HepG2 (cell line): Measurements from ENCODE around the gene COMT. TPM values are rescaled to one million over a fixed set of nuclear protein-coding genes. Genes with fewer than 3 reads are reported as not detected.

Source experiments
- EEA1 ChIP-seq: sonication (generic); formaldehyde crosslinking; IDR thresholded peaks from 2 replicates; pipeline ENCODE4 v1.5.1; 2020; ENCODE audit warnings: mild to moderate bottlenecking, missing genetic modification reagents, borderline replicate concordance
- FOSL1 ChIP-seq: sonication (generic); formaldehyde crosslinking; IDR thresholded peaks from 2 replicates; pipeline ENCODE4 v1.9.0; 2021; ENCODE audit warnings: missing genetic modification reagents, borderline replicate concordance
- KMT2A ChIP-seq: sonication (generic); formaldehyde crosslinking; IDR thresholded peaks from 2 replicates; pipeline ENCODE4 v1.4.0; 2020; ENCODE audit warnings: missing genetic modification reagents
- MXI1 ChIP-seq: IDR thresholded peaks from 3 replicates; pipeline ENCODE4 v1.6.1; 2012; ENCODE audit warnings: low read depth, low read length, inconsistent platforms, borderline replicate concordance
- SMARCE1 ChIP-seq: fragments of 450-650 bp; IDR thresholded peaks from 2 replicates; pipeline ENCODE4 v1.6.1; 2017; ENCODE audit warnings: borderline replicate concordance
- SP2 ChIP-seq: sonication (generic); formaldehyde crosslinking; IDR thresholded peaks from 2 replicates; pipeline ENCODE4 v1.5.1; 2020; ENCODE audit warnings: mild to moderate bottlenecking, missing genetic modification reagents
- TP53 ChIP-seq: sonication (generic); formaldehyde crosslinking; conservative IDR thresholded peaks from 2 replicates; pipeline ENCODE4 v1.4.0; 2020; ENCODE audit warnings: missing genetic modification reagents
- ZNF678 ChIP-seq: sonication (generic); formaldehyde crosslinking; IDR thresholded peaks from 2 replicates; pipeline ENCODE4 v1.4.0; 2020; ENCODE audit warnings: mild to moderate bottlenecking, missing genetic modification reagents
- ZSCAN21 ChIP-seq: sonication (generic); formaldehyde crosslinking; IDR thresholded peaks from 2 replicates; pipeline ENCODE4 v1.8.0; 2022; ENCODE audit warnings: mild to moderate bottlenecking, missing genetic modification reagents, moderate library complexity, borderline replicate concordance
- polyA plus RNA-seq, 8 experiments: library from polyadenylated mRNA; depleted of rRNA in 3 of 8; stranded (reverse) in 7 of 8; unstranded in 1 of 8; fragments of >200 nt; fragmentation: Illumina TruSeq in 4 of 8; extraction: Trizol in 4 of 8; gene quantifications; 2 replicates each; pipeline versions ENCODE4 v1.2.1 to v1.2.3, GENCODE V29; 2011 to 2016; ENCODE audit warnings: low read depth in 4 of 8, missing spikeins in 1 of 8, mixed read lengths in 1 of 8; ENCODE audit not compliant: insufficient read depth in 1 of 8
- total RNA-seq, 5 experiments: library from RNA; depleted of rRNA; stranded (reverse); fragments of >200 nt; fragmentation: Illumina TruSeq; extraction: Trizol; gene quantifications; 2 replicates each; pipeline ENCODE4 v1.2.3, GENCODE V29; 2016; ENCODE audit warnings: low read depth in 1 of 5
- TF ChIP-seq, protein P1 (sequence below): sonication (generic); formaldehyde crosslinking; IDR thresholded peaks from 2 replicates; pipeline ENCODE4 v1.8.1; 2023; ENCODE audit warnings: missing genetic modification reagents, inconsistent platforms, borderline replicate concordance
- TF ChIP-seq, protein P2 (sequence below): sonication (generic); formaldehyde crosslinking; IDR thresholded peaks from 2 replicates; pipeline ENCODE4 v1.4.0; 2020; ENCODE audit warnings: missing genetic modification reagents, borderline replicate concordance
- TF ChIP-seq, protein P3 (sequence below): sonication (generic); formaldehyde crosslinking; IDR thresholded peaks from 2 replicates; pipeline ENCODE4 v1.4.0; 2020; ENCODE audit warnings: low read depth, mild to moderate bottlenecking, missing genetic modification reagents
- TF ChIP-seq, protein P4 (sequence below): sonication (generic); formaldehyde crosslinking; IDR thresholded peaks from 2 replicates; pipeline ENCODE4 v1.5.0; 2020; ENCODE audit warnings: mild to moderate bottlenecking, missing genetic modification reagents
- TF ChIP-seq, protein P5 (sequence below): sonication (generic); formaldehyde crosslinking; IDR thresholded peaks from 2 replicates; pipeline ENCODE4 v1.9.0; 2022; ENCODE audit warnings: missing genetic modification reagents, mild to moderate bottlenecking, borderline replicate concordance
- TF ChIP-seq, protein P6 (sequence below): fragments of 450-650 bp; IDR thresholded peaks from 2 replicates; pipeline ENCODE4 v1.6.1; 2016

The COMT gene
- total and polyA plus RNA-seq, 2 of the 13 experiments (the other 11 are each of a cell fraction or from before 2014, with no cell fraction given): 156 to 162 TPM

DNA sequence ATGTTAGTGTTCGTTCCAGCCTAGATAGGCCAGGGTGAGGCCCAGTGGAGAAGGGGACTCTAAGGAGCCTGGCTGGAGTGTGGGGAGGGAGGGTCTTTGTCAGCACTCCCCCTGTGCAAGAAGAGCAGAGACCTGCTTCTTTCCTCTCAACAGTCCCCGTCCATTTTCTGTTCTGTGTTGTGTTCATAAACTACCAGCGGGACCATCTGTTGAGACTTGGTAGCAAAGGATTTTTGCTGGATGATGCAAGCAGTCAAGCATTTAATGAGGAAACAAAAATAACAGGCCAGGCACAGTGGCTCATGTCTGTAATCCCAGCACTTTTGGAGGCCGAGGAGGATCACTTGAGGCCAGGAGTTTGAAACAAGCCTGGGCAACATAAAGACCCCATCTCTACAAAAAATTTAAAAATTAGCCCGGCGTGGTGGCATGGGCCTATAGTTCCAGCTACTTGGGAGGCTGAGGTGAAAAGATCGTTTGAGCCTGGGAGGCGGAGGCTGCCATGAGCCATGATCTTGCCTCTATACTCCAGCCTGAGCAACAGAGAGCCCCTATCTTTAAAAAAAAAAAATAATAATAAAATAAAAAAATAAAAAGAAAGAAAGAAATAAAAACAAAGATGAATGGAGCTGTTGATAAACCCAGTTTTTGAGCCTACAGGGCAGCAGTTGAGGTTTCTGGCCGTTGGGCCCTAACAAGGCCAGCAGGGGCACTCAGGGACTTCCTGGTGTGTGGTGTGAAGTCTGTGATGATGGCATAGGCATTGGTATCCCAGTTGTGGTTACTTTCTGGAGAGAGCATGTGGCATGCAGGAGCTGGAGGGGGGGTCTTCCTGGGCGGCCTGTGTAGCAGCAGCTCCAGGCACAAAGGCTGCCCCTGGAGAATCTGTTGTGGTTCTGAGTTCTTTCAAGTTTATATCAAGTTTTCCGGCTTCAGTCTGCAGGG, 1.8 kb downstream of the COMT start (continued):
- TF ChIP-seq, protein P1, sequence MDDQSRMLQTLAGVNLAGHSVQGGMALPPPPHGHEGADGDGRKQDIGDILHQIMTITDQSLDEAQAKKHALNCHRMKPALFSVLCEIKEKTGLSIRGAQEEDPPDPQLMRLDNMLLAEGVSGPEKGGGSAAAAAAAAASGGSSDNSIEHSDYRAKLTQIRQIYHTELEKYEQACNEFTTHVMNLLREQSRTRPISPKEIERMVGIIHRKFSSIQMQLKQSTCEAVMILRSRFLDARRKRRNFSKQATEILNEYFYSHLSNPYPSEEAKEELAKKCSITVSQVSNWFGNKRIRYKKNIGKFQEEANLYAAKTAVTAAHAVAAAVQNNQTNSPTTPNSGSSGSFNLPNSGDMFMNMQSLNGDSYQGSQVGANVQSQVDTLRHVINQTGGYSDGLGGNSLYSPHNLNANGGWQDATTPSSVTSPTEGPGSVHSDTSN (CRISPR knock-in tag): no peak
- TF ChIP-seq, protein P2, sequence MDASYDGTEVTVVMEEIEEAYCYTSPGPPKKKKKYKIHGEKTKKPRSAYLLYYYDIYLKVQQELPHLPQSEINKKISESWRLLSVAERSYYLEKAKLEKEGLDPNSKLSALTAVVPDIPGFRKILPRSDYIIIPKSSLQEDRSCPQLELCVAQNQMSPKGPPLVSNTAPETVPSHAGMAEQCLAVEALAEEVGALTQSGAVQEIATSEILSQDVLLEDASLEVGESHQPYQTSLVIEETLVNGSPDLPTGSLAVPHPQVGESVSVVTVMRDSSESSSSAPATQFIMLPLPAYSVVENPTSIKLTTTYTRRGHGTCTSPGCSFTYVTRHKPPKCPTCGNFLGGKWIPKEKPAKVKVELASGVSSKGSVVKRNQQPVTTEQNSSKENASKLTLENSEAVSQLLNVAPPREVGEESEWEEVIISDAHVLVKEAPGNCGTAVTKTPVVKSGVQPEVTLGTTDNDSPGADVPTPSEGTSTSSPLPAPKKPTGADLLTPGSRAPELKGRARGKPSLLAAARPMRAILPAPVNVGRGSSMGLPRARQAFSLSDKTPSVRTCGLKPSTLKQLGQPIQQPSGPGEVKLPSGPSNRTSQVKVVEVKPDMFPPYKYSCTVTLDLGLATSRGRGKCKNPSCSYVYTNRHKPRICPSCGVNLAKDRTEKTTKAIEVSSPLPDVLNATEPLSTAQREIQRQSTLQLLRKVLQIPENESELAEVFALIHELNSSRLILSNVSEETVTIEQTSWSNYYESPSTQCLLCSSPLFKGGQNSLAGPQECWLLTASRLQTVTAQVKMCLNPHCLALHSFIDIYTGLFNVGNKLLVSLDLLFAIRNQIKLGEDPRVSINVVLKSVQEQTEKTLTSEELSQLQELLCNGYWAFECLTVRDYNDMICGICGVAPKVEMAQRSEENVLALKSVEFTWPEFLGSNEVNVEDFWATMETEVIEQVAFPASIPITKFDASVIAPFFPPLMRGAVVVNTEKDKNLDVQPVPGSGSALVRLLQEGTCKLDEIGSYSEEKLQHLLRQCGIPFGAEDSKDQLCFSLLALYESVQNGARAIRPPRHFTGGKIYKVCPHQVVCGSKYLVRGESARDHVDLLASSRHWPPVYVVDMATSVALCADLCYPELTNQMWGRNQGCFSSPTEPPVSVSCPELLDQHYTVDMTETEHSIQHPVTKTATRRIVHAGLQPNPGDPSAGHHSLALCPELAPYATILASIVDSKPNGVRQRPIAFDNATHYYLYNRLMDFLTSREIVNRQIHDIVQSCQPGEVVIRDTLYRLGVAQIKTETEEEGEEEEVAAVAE (CRISPR knock-in tag): no peak
- TF ChIP-seq, protein P3, sequence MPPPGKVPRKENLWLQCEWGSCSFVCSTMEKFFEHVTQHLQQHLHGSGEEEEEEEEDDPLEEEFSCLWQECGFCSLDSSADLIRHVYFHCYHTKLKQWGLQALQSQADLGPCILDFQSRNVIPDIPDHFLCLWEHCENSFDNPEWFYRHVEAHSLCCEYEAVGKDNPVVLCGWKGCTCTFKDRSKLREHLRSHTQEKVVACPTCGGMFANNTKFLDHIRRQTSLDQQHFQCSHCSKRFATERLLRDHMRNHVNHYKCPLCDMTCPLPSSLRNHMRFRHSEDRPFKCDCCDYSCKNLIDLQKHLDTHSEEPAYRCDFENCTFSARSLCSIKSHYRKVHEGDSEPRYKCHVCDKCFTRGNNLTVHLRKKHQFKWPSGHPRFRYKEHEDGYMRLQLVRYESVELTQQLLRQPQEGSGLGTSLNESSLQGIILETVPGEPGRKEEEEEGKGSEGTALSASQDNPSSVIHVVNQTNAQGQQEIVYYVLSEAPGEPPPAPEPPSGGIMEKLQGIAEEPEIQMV: no peak
- TF ChIP-seq SP2: no peak
- TF ChIP-seq, protein P4, sequence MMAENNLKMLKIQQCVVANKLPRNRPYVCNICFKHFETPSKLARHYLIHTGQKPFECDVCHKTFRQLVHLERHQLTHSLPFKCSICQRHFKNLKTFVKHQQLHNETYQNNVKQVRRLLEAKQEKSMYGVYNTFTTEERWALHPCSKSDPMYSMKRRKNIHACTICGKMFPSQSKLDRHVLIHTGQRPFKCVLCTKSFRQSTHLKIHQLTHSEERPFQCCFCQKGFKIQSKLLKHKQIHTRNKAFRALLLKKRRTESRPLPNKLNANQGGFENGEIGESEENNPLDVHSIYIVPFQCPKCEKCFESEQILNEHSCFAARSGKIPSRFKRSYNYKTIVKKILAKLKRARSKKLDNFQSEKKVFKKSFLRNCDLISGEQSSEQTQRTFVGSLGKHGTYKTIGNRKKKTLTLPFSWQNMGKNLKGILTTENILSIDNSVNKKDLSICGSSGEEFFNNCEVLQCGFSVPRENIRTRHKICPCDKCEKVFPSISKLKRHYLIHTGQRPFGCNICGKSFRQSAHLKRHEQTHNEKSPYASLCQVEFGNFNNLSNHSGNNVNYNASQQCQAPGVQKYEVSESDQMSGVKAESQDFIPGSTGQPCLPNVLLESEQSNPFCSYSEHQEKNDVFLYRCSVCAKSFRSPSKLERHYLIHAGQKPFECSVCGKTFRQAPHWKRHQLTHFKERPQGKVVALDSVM (CRISPR knock-in tag): no peak
- no peak for TF ChIP-seq TP53
- TF ChIP-seq ZNF678: no peak
- no peak for TF ChIP-seq FOSL1 (CRISPR knock-in tag)
- TF ChIP-seq KMT2A (CRISPR knock-in tag): no peak
- TF ChIP-seq, protein P5, sequence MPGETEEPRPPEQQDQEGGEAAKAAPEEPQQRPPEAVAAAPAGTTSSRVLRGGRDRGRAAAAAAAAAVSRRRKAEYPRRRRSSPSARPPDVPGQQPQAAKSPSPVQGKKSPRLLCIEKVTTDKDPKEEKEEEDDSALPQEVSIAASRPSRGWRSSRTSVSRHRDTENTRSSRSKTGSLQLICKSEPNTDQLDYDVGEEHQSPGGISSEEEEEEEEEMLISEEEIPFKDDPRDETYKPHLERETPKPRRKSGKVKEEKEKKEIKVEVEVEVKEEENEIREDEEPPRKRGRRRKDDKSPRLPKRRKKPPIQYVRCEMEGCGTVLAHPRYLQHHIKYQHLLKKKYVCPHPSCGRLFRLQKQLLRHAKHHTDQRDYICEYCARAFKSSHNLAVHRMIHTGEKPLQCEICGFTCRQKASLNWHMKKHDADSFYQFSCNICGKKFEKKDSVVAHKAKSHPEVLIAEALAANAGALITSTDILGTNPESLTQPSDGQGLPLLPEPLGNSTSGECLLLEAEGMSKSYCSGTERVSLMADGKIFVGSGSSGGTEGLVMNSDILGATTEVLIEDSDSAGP (CRISPR knock-in tag): 0 out of 2 replicates have a peak, but pooled peaks have one; percentile 43
- peak; percentile 51; the same call in 1 of the 2 replicates for TF ChIP-seq ZSCAN21 (CRISPR knock-in tag)
- TF ChIP-seq, protein P6, sequence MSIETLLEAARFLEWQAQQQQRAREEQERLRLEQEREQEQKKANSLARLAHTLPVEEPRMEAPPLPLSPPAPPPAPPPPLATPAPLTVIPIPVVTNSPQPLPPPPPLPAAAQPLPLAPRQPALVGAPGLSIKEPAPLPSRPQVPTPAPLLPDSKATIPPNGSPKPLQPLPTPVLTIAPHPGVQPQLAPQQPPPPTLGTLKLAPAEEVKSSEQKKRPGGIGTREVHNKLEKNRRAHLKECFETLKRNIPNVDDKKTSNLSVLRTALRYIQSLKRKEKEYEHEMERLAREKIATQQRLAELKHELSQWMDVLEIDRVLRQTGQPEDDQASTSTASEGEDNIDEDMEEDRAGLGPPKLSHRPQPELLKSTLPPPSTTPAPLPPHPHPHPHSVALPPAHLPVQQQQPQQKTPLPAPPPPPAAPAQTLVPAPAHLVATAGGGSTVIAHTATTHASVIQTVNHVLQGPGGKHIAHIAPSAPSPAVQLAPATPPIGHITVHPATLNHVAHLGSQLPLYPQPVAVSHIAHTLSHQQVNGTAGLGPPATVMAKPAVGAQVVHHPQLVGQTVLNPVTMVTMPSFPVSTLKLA: no peak
- no peak for TF ChIP-seq SMARCE1
- TF ChIP-seq EEA1: no peak
- no peak for TF ChIP-seq MXI1
